OCI-LY3 (cell line): ENCODE measurements around the gene RASA2.
"Not testable (repeated sequence)": the region's sequence is repeated elsewhere in the genome, so short reads cannot be mapped to it uniquely, and the experiment has no call there.

Source experiments
- H2AFZ ChIP-seq: fragments of 200-600, 300-600 bp; shearing (Covaris generic); 2 replicates; pipeline ENCODE4 v1.6.0; 2014; ENCODE audit warnings: antibody characterized with exemption, low read depth, low read length
- H3K27ac ChIP-seq: fragments of 200-600, 300-600 bp; sonication (generic); 2 replicates; pipeline ENCODE4 v1.5.1; 2014; ENCODE audit warnings: mild to moderate bottlenecking, low read length, moderate library complexity, mixed read lengths
- H3K27me3 ChIP-seq: fragments of 200-600, 300-600 bp; sonication (generic); 2 replicates; pipeline ENCODE4 v1.6.1; 2014; ENCODE audit warnings: low read depth, low read length, mixed read lengths
- H3K36me3 ChIP-seq: fragments of 200-600, 300-600 bp; sonication (generic); replicated peaks from 2 replicates; pipeline ENCODE3; 2014; ENCODE audit warnings: low read depth, low read length, mixed read lengths
- H3K4me1 ChIP-seq: fragments of 300-600, 200-600 bp; sonication (generic); 2 replicates; pipeline ENCODE4 v1.6.1; 2014; ENCODE audit warnings: low read length, mixed read lengths
- H3K4me2 ChIP-seq: fragments of 200-600, 300-600 bp; sonication (generic); 2 replicates; pipeline ENCODE4 v1.6.1; 2014; ENCODE audit warnings: low read length, mixed read lengths
- H3K4me3 ChIP-seq: fragments of 300-600, 200-600 bp; sonication (generic); 2 replicates; pipeline ENCODE4 v1.5.1; 2014; ENCODE audit warnings: antibody characterized with exemption, mild to moderate bottlenecking, low read length, moderate library complexity
- H3K79me2 ChIP-seq: fragments of 300-600, 200-600 bp; shearing (Covaris generic); 2 replicates; pipeline ENCODE4 v1.6.1; 2014; ENCODE audit warnings: mild to moderate bottlenecking, low read length, mixed read lengths
- H3K9ac ChIP-seq: fragments of 300-600, 200-600 bp; shearing (Covaris generic); 2 replicates; pipeline ENCODE4 v1.6.0; 2014; ENCODE audit warnings: mild to moderate bottlenecking, low read length, moderate library complexity
- H3K9me3 ChIP-seq: fragments of 200-600, 300-600 bp; shearing (Covaris generic); 2 replicates; pipeline ENCODE4 v1.6.1; 2014; ENCODE audit warnings: low read length, mixed read lengths; ENCODE audit not compliant: insufficient read depth
- H4K20me1 ChIP-seq: fragments of 200-600, 300-600 bp; sonication (generic); 2 replicates; pipeline ENCODE4 v1.6.1; 2016; ENCODE audit warnings: low read length, mixed read lengths; ENCODE audit not compliant: insufficient read depth
- CTCF ChIP-seq: fragments of 200-600, 300-600 bp; sonication (generic); IDR thresholded peaks from 2 replicates; pipeline ENCODE4 v1.5.1; 2014; ENCODE audit warnings: antibody characterized with exemption, low read length, low read depth
- EZH2phosphoT487 ChIP-seq: fragments of 200-600 bp; shearing (Covaris generic); IDR thresholded peaks from 2 replicates; pipeline ENCODE4 v1.6.1; 2018; ENCODE audit warnings: antibody characterized with exemption, mixed run types, low read depth

The RASA2 gene

DNA sequence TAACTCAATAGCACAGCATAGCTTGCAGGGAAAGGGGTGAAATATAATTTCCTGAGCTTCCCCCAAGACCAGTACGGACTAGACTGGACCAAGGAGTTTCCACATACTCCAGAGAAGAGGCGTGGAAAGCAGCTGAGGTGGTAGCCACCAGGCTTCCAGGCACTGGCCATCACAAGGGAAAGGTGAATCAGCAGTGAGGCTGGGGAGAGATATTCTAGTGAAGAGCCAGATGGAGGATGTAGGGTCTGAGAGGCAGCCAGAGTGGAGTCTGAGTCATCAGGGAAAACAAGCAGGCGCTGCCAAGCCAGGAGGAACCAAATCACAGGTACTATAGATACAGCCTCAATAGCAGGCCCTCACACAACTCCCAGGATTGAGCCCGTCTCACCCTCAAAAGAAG lies 9.6 kb upstream of the RASA2 start:
- no peaks in the 10 kb centered on the region for H3K9me3 ChIP-seq
- no peaks in the 10 kb centered on the region for H3K4me1 ChIP-seq
- no peak overlapping the region for H3K9ac ChIP-seq
- no peaks in the 10 kb centered on the region for H3K79me2 ChIP-seq
- H3K27ac ChIP-seq = no peak overlapping the region
- no peaks in the 10 kb centered on the region for H3K36me3 ChIP-seq
- H3K4me3 ChIP-seq = no peak overlapping the region
- H3K27me3 ChIP-seq = peaks cover 14% of the 10 kb centered on the region
- H4K20me1 ChIP-seq = no peaks in the 10 kb centered on the region
- no peak overlapping the region for H2AFZ ChIP-seq
- TF ChIP-seq EZH2phosphoT487 (no peak), CTCF (no peak)
- no peak overlapping the region for H3K4me2 ChIP-seq

DNA sequence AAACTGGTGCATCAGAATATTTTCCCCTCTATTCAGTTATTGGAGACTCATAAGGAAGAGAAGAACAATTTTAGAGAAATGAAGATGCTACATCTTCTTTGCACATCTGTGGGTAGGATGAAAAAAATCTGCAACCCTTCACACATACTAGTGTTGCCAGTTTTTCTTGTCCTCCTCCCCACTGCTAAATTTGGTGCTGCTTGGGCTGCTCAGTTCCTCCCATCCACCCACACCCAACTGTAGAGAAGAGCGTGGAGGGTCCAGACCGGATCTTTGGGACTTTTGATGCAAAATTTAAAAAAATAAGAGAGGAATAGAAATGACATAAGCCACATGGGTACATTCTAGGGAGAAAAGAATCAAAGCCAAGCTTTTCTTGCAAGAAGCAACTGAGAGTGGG lies 8.7 kb upstream of the RASA2 start:
- Histone ChIP-seq H2AFZ (no peak overlapping the region), H3K27me3 (peaks cover 14% of the 10 kb centered on the region), H3K27ac (no peak overlapping the region), H3K9me3 (no peaks in the 10 kb centered on the region), H3K79me2 (no peaks in the 10 kb centered on the region), H3K4me2 (no peak overlapping the region), H4K20me1 (no peaks in the 10 kb centered on the region), H3K4me3 (no peak overlapping the region), H3K36me3 (no peaks in the 10 kb centered on the region), H3K4me1 (no peaks in the 10 kb centered on the region), H3K9ac (no peak overlapping the region)
- TF ChIP-seq CTCF = no peak
- no peak for TF ChIP-seq EZH2phosphoT487

- not testable (repeated sequence) for H3K36me3 ChIP-seq, H2AFZ ChIP-seq, H3K4me3 ChIP-seq, H4K20me1 ChIP-seq, H3K4me1 ChIP-seq, H3K9me3 ChIP-seq, H3K79me2 ChIP-seq, H3K9ac ChIP-seq, H3K4me2 ChIP-seq, H3K27ac ChIP-seq
- peaks cover 14% of the 10 kb centered on the region for H3K27me3 ChIP-seq
Observed at GRCh38 chr3:141478840-141479239, 8.0 kb upstream of the RASA2 start.

- no peak overlapping the region for H3K9ac ChIP-seq
- no peaks in the 10 kb centered on the region for H3K36me3 ChIP-seq
- H2AFZ ChIP-seq = no peak overlapping the region
- peaks cover 10% of the 10 kb centered on the region for H3K27me3 ChIP-seq
- TF ChIP-seq CTCF (no peak), EZH2phosphoT487 (no peak)
- H3K27ac ChIP-seq = no peak overlapping the region
- no peaks in the 10 kb centered on the region for H4K20me1 ChIP-seq
- H3K4me3 ChIP-seq = no peak overlapping the region
- peaks cover 12% of the 10 kb centered on the region for H3K4me1 ChIP-seq
- H3K9me3 ChIP-seq = no peaks in the 10 kb centered on the region
- H3K79me2 ChIP-seq = no peaks in the 10 kb centered on the region; the same call in 1 of the 2 replicates
- no peak overlapping the region for H3K4me2 ChIP-seq
Observed at GRCh38 chr3:141482245-141482922, 4.4 kb upstream of the RASA2 start.
